Measurements from ENCODE around the gene ORC3.

DNA sequence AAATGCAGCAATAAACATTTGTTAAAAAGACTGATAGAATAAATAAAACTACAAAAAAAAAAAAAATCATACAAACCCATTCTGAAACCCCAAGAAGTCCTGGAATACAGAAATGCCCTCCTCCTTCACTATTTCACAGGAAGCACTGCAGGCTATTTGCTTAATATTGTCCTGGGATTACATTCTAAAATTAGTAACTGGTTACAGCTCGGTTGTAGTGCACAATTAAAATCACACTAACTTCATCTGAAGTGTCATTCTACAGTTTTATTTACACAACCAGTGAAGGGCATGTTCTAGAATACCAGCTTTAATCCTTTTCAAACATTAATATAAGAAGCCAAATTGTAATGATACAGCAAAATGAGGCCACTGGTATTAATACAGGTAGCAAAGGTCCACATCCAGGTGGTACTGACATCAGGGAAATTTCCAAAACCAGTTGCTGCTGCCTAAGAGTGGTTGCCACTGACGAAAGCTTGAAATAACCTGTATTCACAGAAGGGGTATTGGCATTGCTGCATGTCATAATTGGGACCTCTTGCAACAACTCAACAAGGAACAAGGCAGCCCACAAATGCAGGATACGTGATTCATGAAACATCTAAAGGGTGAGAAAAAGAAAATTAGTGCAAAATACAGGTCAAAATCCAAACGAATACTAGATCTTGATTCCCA, 85.2 kb downstream of the ORC3 start:
- TF ChIP-seq, protein P1, sequence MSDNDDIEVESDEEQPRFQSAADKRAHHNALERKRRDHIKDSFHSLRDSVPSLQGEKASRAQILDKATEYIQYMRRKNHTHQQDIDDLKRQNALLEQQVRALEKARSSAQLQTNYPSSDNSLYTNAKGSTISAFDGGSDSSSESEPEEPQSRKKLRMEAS (IDR thresholded peaks at IDR 0.05; ENCODE audit: insufficient read depth, insufficient read length), result no peak
- no peak for TF ChIP-seq FOS (IDR thresholded peaks at IDR 0.05; ENCODE audit: borderline replicate concordance, insufficient read depth, low read length)
- TF ChIP-seq, protein P2, sequence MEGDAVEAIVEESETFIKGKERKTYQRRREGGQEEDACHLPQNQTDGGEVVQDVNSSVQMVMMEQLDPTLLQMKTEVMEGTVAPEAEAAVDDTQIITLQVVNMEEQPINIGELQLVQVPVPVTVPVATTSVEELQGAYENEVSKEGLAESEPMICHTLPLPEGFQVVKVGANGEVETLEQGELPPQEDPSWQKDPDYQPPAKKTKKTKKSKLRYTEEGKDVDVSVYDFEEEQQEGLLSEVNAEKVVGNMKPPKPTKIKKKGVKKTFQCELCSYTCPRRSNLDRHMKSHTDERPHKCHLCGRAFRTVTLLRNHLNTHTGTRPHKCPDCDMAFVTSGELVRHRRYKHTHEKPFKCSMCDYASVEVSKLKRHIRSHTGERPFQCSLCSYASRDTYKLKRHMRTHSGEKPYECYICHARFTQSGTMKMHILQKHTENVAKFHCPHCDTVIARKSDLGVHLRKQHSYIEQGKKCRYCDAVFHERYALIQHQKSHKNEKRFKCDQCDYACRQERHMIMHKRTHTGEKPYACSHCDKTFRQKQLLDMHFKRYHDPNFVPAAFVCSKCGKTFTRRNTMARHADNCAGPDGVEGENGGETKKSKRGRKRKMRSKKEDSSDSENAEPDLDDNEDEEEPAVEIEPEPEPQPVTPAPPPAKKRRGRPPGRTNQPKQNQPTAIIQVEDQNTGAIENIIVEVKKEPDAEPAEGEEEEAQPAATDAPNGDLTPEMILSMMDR (IDR thresholded peaks at IDR 0.05; ENCODE audit: extremely low read depth in 1 of 2, insufficient read depth in 1 of 2, low read depth in 1 of 2, low read length in 2 of 2), result no peak
- TF ChIP-seq EZH2 (IDR thresholded peaks at IDR 0.05; ENCODE audit: borderline replicate concordance, low read depth, low read length, severe bottlenecking), result no peak
- no peak for TF ChIP-seq POLR2AphosphoS5 (IDR thresholded peaks at IDR 0.05; ENCODE audit: insufficient read depth, low read depth, low read length)
- TF ChIP-seq MYC (IDR thresholded peaks at IDR 0.05; ENCODE audit: low read depth, low read length), result no peak
